Measurements from ENCODE around the gene C8A.

DNA sequence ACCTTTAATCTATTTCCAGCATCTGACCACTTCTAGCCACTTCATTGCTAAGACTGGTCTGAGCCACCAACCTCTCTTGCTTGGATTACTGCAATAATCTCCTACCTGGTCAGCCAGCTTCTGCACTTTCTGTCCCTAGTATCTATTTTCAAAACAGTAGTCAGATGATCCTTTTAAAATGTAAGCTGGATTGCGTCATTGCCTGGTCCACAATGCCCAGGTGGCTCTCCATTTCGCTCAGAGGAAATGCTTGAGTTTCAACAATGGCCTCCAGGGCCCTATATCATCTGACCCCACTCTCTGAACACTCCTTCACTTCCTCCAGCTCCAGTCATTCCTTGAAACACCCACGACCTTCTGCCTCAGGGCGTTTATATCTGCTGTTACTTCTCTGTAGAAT is 37.7 kb upstream of the C8A start:
- no peak for TF ChIP-seq POLR2AphosphoS5 (IDR thresholded peaks at IDR 0.05; ENCODE audit: low read depth, low read length)
- TF ChIP-seq, protein P1, sequence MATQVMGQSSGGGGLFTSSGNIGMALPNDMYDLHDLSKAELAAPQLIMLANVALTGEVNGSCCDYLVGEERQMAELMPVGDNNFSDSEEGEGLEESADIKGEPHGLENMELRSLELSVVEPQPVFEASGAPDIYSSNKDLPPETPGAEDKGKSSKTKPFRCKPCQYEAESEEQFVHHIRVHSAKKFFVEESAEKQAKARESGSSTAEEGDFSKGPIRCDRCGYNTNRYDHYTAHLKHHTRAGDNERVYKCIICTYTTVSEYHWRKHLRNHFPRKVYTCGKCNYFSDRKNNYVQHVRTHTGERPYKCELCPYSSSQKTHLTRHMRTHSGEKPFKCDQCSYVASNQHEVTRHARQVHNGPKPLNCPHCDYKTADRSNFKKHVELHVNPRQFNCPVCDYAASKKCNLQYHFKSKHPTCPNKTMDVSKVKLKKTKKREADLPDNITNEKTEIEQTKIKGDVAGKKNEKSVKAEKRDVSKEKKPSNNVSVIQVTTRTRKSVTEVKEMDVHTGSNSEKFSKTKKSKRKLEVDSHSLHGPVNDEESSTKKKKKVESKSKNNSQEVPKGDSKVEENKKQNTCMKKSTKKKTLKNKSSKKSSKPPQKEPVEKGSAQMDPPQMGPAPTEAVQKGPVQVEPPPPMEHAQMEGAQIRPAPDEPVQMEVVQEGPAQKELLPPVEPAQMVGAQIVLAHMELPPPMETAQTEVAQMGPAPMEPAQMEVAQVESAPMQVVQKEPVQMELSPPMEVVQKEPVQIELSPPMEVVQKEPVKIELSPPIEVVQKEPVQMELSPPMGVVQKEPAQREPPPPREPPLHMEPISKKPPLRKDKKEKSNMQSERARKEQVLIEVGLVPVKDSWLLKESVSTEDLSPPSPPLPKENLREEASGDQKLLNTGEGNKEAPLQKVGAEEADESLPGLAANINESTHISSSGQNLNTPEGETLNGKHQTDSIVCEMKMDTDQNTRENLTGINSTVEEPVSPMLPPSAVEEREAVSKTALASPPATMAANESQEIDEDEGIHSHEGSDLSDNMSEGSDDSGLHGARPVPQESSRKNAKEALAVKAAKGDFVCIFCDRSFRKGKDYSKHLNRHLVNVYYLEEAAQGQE (IDR thresholded peaks at IDR 0.05; ENCODE audit: insufficient read depth in 1 of 2, low read depth in 2 of 2, low read length in 2 of 2) = no peak
- no peak for TF ChIP-seq TAF1 (IDR thresholded peaks at IDR 0.05; ENCODE audit: borderline replicate concordance, insufficient read depth, low read length)

Measured in PFSK-1 (cell line).